ENCODE measurements around the gene DDIT3. TPM values are rescaled to one million over a fixed set of nuclear protein-coding genes. Genes with fewer than 3 reads are reported as not detected.

The DDIT3 gene
- total RNA-seq, 1 experiment from 2014 or later, result 14.1 TPM

DNA sequence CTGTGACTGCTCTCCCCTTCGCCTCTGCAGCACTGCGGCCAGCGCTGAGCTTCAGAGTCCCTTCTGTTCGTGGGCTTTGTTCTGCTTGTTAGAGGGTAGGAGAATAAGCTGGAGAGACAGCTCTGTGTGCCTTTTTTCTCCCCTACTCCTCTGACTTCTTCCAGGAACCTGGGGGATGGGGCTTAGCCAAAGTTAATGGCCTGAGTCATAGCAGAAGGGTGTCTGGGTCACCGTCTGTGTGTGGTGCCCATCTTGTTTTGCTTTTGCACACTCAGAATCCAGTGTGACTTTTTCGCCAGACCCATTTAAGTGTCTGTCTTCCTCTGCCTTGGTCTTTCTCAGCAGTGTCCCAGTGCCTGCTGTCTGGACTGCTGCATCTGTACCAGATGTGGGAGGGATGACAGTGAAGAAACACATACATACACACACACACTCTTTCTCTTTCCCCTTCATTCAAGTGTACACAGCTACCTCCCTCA is 32.6 kb upstream of the DDIT3 start:
- no peak overlapping the region for H2BK12ac ChIP-seq (ENCODE audit: insufficient read length, low read depth, low read length)
- H2BK15ac ChIP-seq (ENCODE audit: low read depth, low read length), result no peak overlapping the region
- H2BK120ac ChIP-seq (ENCODE audit: low read depth, low read length, poor library complexity, severe bottlenecking), result no peak overlapping the region
- peaks cover 3% of the 10 kb centered on the region; the same call in 1 of the 2 replicates for H3K79me2 ChIP-seq (ENCODE audit: insufficient read depth, low read length)
- no peak overlapping the region for H3K9ac ChIP-seq (ENCODE audit: extremely low read depth, insufficient read length, low read length)
- Mint-ChIP-seq H3K4me3 (no peak overlapping the region; a peak in 1 of 5 replicates), H3K27me3 (ENCODE audit: low read depth) (peaks cover 19% of the 10 kb centered on the region), H3K36me3 (ENCODE audit: insufficient read depth in 1 of 3, low read depth in 3 of 3) (peaks cover 3 to 4% (median 3%) of the 10 kb centered on the region in 3 experiments; a peak in 4 of 7 replicates), H3K27ac (peak overlapping the region in 1 of 3 experiments; percentile 73; a peak in 1 of 7 replicates), H3K9me3 (no peaks in the 10 kb centered on the region), H3K4me1 (peaks cover 45 to 57% of the 10 kb centered on the region in 2 experiments)
- peaks cover 3% of the 10 kb centered on the region for H3K79me1 ChIP-seq (ENCODE audit: insufficient read depth, low read depth, low read length, poor library complexity, severe bottlenecking)
- H4K8ac ChIP-seq (replicated peaks; ENCODE audit: insufficient read length, low read depth, low read length), result no peak overlapping the region
- H3K27me3 ChIP-seq (ENCODE audit: insufficient read depth, low read length), result no peaks in the 10 kb centered on the region; the same call in 1 of the 2 replicates
- no peak overlapping the region for H3K27ac ChIP-seq (ENCODE audit: insufficient read length, low read depth, low read length)
- no peak overlapping the region for H3K4ac ChIP-seq (ENCODE audit: low read depth, low read length)
- H3K23ac ChIP-seq (ENCODE audit: insufficient read length, low read depth, low read length), result no peak overlapping the region
- H2AFZ ChIP-seq (ENCODE audit: low read length), result no peak overlapping the region
- H2BK20ac ChIP-seq (ENCODE audit: low read depth, low read length, poor library complexity, severe bottlenecking), result no peak overlapping the region
- H4K5ac ChIP-seq (ENCODE audit: insufficient read length, low read depth, low read length), result no peak overlapping the region
- WGBS (ENCODE audit: extremely low coverage, insufficient read length, low lambda C conversion rate), result no CpG with 5 or more reads among the region's 6 CpGs
- H3K4me2 ChIP-seq (ENCODE audit: insufficient read depth, insufficient read length, low read length), result no peak overlapping the region
- DNase-seq, result no peak
- no peaks in the 10 kb centered on the region for H4K20me1 ChIP-seq (ENCODE audit: control insufficient read depth, insufficient read depth, insufficient read length)
- TF ChIP-seq, protein P1, sequence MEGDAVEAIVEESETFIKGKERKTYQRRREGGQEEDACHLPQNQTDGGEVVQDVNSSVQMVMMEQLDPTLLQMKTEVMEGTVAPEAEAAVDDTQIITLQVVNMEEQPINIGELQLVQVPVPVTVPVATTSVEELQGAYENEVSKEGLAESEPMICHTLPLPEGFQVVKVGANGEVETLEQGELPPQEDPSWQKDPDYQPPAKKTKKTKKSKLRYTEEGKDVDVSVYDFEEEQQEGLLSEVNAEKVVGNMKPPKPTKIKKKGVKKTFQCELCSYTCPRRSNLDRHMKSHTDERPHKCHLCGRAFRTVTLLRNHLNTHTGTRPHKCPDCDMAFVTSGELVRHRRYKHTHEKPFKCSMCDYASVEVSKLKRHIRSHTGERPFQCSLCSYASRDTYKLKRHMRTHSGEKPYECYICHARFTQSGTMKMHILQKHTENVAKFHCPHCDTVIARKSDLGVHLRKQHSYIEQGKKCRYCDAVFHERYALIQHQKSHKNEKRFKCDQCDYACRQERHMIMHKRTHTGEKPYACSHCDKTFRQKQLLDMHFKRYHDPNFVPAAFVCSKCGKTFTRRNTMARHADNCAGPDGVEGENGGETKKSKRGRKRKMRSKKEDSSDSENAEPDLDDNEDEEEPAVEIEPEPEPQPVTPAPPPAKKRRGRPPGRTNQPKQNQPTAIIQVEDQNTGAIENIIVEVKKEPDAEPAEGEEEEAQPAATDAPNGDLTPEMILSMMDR (conservative IDR thresholded peaks at IDR 0.05), result no peak
- no peaks in the 10 kb centered on the region for H3K9me3 ChIP-seq (ENCODE audit: control insufficient read depth, low read depth, low read length)
- H2AK5ac ChIP-seq (ENCODE audit: insufficient read length, low read length), result no peak overlapping the region
- H3K4me1 ChIP-seq (ENCODE audit: insufficient read depth, low read length), result peaks cover 5% of the 10 kb centered on the region; the same call in 1 of the 2 replicates
- no peak overlapping the region for H3K18ac ChIP-seq (ENCODE audit: insufficient read length, low read depth, low read length)
- H2BK5ac ChIP-seq (ENCODE audit: insufficient read length, low read length), result no peak overlapping the region
- H3K14ac ChIP-seq (ENCODE audit: insufficient read depth, low read length), result no peak overlapping the region
- H3K23me2 ChIP-seq (ENCODE audit: insufficient read length, low read depth, low read length, poor library complexity, severe bottlenecking), result peaks cover 10% of the 10 kb centered on the region
- H3K56ac ChIP-seq (ENCODE audit: insufficient read length, low read depth, low read length), result no peak overlapping the region
- no peak overlapping the region for H4K91ac ChIP-seq (ENCODE audit: insufficient read length, low read depth, low read length)
- H3T11ph ChIP-seq (ENCODE audit: low read length), result no peak overlapping the region

Data from H9 (cell line).